ENCODE results near the gene CYP4A22. TPM values are rescaled to one million over a fixed set of nuclear protein-coding genes. Genes with fewer than 3 reads are reported as not detected.
"Not testable (repeated sequence)": the region's sequence is repeated elsewhere in the genome, so short reads cannot be mapped to it uniquely, and the experiment has no call there.

The CYP4A22 gene
- total RNA-seq, 1 donor, result not detected

DNA sequence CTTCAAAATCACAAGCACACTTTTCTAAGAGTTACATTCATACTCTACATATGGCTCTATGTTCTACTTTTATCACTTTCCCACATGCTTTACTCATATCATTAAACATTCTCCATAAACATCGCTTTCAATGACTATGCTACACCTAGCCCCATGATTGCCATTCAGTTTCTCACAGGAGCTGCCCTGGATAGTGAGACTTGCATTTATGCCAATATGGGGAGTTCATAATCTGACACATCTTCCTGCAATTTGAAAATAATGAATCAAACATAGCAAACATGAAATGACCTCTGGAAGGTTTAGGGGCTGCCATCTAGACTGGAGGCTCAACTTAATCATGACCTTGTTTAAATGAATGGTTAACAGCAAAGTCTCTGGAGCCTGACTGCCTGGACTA is 9.0 kb upstream of the CYP4A22 start:
- H3K4me1 ChIP-seq (ENCODE audit: insufficient read depth, low read length), result no peaks in the 10 kb centered on the region

DNA sequence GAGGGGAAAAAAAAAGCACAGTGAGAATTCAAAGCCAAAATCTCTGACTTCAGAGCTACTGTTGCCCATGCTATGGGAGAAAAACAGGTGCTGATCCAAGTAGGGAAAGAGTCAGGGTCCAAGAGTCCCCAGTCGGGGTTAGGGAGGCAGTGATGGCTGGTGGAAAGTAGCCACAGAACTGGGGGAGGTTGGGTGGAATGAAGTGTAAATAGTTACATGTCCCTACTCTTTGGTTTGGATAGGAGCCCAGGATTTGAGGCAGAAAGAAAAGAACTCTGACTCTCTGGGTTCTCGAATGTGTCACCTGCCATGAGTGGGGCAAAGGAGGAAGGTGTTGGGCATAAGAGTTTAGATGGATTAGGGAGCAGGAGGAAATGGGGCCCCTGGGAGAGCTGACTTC is 8.4 kb upstream of the CYP4A22 start:
- H4K20me1 ChIP-seq (ENCODE audit: insufficient read depth, low read length); H3K4me2 ChIP-seq (ENCODE audit: insufficient read depth, low read length); H3K9me3 ChIP-seq (ENCODE audit: low read depth, low read length); DNase-seq (ENCODE audit: insufficient read length, low spot score, missing footprints); H3K27ac ChIP-seq (ENCODE audit: low read depth, low read length); H3K79me2 ChIP-seq (ENCODE audit: insufficient read depth, low read length); H3K4me3 ChIP-seq (ENCODE audit: insufficient read depth, low read length); H3K4me1 ChIP-seq (ENCODE audit: insufficient read depth, low read length); H3K36me3 ChIP-seq (ENCODE audit: insufficient read depth, low read length); H2AFZ ChIP-seq (ENCODE audit: low read length); H3K27me3 ChIP-seq (ENCODE audit: insufficient read depth, low read length): not testable (repeated sequence)

More for the DNA sequence above, 9.0 kb upstream of the CYP4A22 start:
- H3K36me3 ChIP-seq (ENCODE audit: insufficient read depth, low read length), result no peaks in the 10 kb centered on the region
- no peak overlapping the region for H3K27ac ChIP-seq (ENCODE audit: low read depth, low read length)
- H3K4me3 ChIP-seq (ENCODE audit: insufficient read depth, low read length), result no peak overlapping the region
- H3K27me3 ChIP-seq (ENCODE audit: insufficient read depth, low read length), result no peaks in the 10 kb centered on the region
- H4K20me1 ChIP-seq (ENCODE audit: insufficient read depth, low read length), result no peaks in the 10 kb centered on the region
- no peaks in the 10 kb centered on the region for H3K79me2 ChIP-seq (ENCODE audit: insufficient read depth, low read length)
- H3K4me2 ChIP-seq (ENCODE audit: insufficient read depth, low read length), result no peak overlapping the region
- no peak for DNase-seq (ENCODE audit: insufficient read length, low spot score, missing footprints)
- no peak overlapping the region for H2AFZ ChIP-seq (ENCODE audit: low read length)
- TF ChIP-seq, protein P1, sequence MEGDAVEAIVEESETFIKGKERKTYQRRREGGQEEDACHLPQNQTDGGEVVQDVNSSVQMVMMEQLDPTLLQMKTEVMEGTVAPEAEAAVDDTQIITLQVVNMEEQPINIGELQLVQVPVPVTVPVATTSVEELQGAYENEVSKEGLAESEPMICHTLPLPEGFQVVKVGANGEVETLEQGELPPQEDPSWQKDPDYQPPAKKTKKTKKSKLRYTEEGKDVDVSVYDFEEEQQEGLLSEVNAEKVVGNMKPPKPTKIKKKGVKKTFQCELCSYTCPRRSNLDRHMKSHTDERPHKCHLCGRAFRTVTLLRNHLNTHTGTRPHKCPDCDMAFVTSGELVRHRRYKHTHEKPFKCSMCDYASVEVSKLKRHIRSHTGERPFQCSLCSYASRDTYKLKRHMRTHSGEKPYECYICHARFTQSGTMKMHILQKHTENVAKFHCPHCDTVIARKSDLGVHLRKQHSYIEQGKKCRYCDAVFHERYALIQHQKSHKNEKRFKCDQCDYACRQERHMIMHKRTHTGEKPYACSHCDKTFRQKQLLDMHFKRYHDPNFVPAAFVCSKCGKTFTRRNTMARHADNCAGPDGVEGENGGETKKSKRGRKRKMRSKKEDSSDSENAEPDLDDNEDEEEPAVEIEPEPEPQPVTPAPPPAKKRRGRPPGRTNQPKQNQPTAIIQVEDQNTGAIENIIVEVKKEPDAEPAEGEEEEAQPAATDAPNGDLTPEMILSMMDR (IDR thresholded peaks at IDR 0.05; ENCODE audit: extremely low read depth, low read depth, low read length), result no peak
- H3K9me3 ChIP-seq (ENCODE audit: low read depth, low read length), result no peaks in the 10 kb centered on the region

DNA sequence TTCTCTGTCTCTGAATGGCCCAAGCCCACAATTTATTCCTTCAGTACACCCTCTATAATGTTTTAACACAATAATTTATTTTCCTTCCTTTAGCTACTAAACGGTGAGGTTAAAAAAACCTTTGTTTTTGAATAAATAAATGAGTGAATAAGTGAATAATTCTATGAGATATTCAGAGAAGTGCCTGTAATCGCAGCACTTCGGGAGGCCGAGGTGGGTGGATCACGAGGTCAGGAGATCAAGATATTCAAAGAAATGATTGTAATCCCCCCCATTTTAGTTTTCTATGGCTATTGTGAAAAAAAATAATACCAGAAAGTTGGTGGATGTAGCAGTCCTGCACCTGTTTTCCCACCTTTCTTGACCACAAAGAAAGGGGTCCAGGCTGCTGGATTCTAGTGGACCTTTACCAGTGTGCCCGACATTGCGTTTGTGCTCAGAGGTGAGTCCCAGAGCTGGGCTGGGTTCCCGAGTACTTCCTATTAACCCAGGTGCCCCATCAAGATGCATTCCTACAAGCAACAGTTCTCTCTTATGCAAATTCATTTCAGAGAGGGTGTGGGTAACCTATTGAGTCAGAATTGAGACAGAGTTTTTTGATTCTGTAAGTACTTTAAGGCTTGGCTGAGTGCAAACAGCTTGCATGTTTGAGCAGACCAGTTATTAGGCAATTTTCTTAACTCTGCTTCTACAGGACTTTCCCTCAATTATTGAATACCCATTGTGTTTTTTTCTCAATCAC is 7.6 kb upstream of the CYP4A22 start:
- H3K4me2 ChIP-seq (ENCODE audit: insufficient read depth, low read length); DNase-seq (ENCODE audit: insufficient read length, low spot score, missing footprints); H3K36me3 ChIP-seq (ENCODE audit: insufficient read depth, low read length); H4K20me1 ChIP-seq (ENCODE audit: insufficient read depth, low read length); H3K27ac ChIP-seq (ENCODE audit: low read depth, low read length); H3K4me3 ChIP-seq (ENCODE audit: insufficient read depth, low read length); H3K9me3 ChIP-seq (ENCODE audit: low read depth, low read length); H3K79me2 ChIP-seq (ENCODE audit: insufficient read depth, low read length); H3K27me3 ChIP-seq (ENCODE audit: insufficient read depth, low read length); H3K4me1 ChIP-seq (ENCODE audit: insufficient read depth, low read length); H2AFZ ChIP-seq (ENCODE audit: low read length): not testable (repeated sequence)

DNA sequence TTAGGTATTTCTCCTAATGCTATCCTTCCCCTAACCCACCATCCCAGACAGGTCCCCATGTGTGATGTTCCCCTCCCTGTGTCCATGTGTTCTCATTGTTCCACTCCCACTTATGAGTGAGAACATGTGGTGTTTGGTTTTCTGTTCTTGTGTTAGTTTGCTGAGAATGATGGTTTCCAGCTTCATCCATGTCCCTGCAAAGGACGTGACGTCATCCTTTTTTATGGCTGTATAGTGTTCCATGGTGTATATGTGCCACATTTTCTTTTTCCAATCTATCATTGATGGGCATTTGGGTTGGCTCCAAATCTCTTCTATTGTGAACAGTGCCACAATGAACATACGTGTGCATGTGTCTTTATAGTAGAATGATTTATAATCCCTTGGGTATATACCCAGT is 4.6 kb upstream of the CYP4A22 start:
- not testable (repeated sequence) for H3K27ac ChIP-seq (ENCODE audit: low read depth, low read length); H3K36me3 ChIP-seq (ENCODE audit: insufficient read depth, low read length); H3K9me3 ChIP-seq (ENCODE audit: low read depth, low read length); DNase-seq (ENCODE audit: insufficient read length, low spot score, missing footprints); H3K4me2 ChIP-seq (ENCODE audit: insufficient read depth, low read length); H3K4me3 ChIP-seq (ENCODE audit: insufficient read depth, low read length); H3K79me2 ChIP-seq (ENCODE audit: insufficient read depth, low read length); H3K4me1 ChIP-seq (ENCODE audit: insufficient read depth, low read length); H4K20me1 ChIP-seq (ENCODE audit: insufficient read depth, low read length); H2AFZ ChIP-seq (ENCODE audit: low read length); H3K27me3 ChIP-seq (ENCODE audit: insufficient read depth, low read length)

DNA sequence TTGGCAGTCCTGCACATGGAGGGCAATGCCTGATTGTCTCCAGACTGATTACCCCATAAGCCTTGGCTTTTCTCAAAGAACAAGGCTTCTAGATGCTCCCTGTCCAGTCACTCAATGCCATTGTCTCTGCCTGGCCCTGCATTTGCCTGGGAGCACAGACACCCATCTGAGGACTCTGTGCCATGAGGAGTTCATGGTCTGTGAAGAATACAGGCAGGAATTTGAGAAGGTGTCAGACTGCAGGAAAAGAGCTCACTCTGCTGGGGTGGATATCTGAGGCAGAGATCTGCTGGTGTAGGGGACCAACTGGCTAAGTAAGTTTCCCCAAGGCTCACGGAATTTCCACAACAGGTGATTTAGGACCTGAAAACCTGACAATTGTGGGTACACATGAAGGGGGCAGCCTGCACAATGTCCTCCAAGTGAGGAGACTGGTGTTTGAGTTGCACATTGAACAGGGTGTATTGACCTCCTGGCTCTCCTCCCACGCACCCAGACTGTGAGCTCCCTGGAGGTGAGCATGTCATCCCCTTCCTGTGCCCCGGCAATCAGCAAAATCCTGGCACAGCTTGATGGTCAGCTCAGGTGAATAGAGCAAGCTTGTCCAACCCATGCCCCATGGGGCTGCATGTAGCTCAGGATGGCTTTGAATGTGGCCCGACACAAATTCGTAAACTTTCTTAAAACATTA is 829 bp downstream of the CYP4A22 start:
- Histone ChIP-seq H4K20me1 (ENCODE audit: insufficient read depth, low read length) (no peaks in the 10 kb centered on the region), H3K27me3 (ENCODE audit: insufficient read depth, low read length) (no peaks in the 10 kb centered on the region), H3K36me3 (ENCODE audit: insufficient read depth, low read length) (no peaks in the 10 kb centered on the region), H3K4me3 (ENCODE audit: insufficient read depth, low read length) (no peak overlapping the region), H3K4me1 (ENCODE audit: insufficient read depth, low read length) (no peaks in the 10 kb centered on the region), H3K9me3 (ENCODE audit: low read depth, low read length) (no peaks in the 10 kb centered on the region), H2AFZ (ENCODE audit: low read length) (no peak overlapping the region), H3K4me2 (ENCODE audit: insufficient read depth, low read length) (no peak overlapping the region), H3K79me2 (ENCODE audit: insufficient read depth, low read length) (no peaks in the 10 kb centered on the region), H3K27ac (ENCODE audit: low read depth, low read length) (no peak overlapping the region)
- no peak for DNase-seq (ENCODE audit: insufficient read length, low spot score, missing footprints)
- TF ChIP-seq, protein P1 (IDR thresholded peaks at IDR 0.05; ENCODE audit: extremely low read depth, low read depth, low read length), result no peak

DNA sequence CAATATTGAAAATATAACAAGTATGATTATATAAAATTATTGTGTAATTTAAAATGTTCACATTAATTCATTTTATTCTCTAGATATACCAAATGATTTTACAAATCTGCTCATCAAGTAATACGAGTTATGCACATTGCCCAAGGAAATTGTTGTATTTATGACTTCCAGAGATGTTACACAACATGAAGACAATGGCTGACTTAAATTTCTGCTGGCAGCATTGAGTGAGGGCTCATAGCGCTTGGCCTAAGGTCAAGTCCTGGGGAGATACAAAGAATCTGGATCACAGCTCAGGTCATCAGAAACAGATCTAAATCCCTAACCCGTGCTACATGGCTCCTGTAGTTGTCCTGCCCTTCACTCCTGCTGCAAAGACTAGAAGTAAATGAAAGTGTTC is 3.1 kb downstream of the CYP4A22 start:
- not testable (repeated sequence) for DNase-seq (ENCODE audit: insufficient read length, low spot score, missing footprints); H3K27ac ChIP-seq (ENCODE audit: low read depth, low read length); H3K4me1 ChIP-seq (ENCODE audit: insufficient read depth, low read length); H3K36me3 ChIP-seq (ENCODE audit: insufficient read depth, low read length); H3K4me3 ChIP-seq (ENCODE audit: insufficient read depth, low read length); H4K20me1 ChIP-seq (ENCODE audit: insufficient read depth, low read length); H2AFZ ChIP-seq (ENCODE audit: low read length); H3K27me3 ChIP-seq (ENCODE audit: insufficient read depth, low read length); H3K79me2 ChIP-seq (ENCODE audit: insufficient read depth, low read length); H3K9me3 ChIP-seq (ENCODE audit: low read depth, low read length); H3K4me2 ChIP-seq (ENCODE audit: insufficient read depth, low read length)
